HG02759 (cell line): ENCODE results near the gene HSD17B8.

Source experiments
- ATAC-seq: cut with Tn5 transposase; IDR thresholded peaks from one replicate; pipeline ENCODE4 v1.9.1; 2021; ENCODE audit warnings: mild to moderate bottlenecking, moderate library complexity; ENCODE audit not compliant: unreplicated experiment

HSD17B8 gene

DNA sequence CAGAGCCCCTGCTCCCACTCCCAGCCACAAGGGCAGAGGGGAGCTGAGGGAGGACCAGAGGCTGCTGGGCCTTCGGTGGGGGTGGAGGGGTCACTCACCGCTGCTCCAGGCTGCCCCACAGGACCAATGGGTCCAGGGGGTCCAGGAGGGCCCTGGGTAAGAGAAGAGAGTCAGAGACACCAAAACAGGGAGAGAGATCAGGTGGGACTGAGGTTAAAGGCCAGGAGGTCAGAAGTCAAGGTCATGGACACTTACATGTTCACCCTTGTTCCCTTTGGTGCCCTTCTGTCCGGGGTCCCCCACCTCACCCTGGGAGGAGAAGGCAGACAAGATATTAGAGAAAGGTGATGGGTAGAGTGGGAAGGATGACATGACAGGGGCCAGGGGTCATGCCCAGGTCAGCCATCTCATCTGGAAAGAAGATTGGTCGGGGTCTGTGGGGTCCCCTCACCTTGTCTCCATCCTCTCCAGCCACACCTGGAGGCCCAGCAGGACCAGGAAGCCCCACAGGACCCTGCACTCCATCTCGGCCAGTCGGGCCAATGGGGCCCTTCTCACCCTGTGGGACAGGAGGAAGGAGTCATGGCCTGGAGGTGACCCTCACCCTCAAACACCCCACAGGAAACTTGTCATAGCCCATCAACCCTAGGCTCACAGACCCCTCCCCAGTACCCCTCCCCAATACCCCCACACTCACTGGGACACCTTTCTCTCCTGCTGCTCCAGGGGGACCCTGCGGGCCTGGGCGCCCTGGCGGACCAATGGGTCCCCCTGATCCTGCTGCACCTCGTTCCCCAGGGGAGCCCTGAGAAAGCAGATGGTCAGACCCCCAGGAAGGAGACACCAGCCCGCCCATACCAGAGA, 33.2 kb upstream of the HSD17B8 start:
- no peak for ATAC-seq

DNA sequence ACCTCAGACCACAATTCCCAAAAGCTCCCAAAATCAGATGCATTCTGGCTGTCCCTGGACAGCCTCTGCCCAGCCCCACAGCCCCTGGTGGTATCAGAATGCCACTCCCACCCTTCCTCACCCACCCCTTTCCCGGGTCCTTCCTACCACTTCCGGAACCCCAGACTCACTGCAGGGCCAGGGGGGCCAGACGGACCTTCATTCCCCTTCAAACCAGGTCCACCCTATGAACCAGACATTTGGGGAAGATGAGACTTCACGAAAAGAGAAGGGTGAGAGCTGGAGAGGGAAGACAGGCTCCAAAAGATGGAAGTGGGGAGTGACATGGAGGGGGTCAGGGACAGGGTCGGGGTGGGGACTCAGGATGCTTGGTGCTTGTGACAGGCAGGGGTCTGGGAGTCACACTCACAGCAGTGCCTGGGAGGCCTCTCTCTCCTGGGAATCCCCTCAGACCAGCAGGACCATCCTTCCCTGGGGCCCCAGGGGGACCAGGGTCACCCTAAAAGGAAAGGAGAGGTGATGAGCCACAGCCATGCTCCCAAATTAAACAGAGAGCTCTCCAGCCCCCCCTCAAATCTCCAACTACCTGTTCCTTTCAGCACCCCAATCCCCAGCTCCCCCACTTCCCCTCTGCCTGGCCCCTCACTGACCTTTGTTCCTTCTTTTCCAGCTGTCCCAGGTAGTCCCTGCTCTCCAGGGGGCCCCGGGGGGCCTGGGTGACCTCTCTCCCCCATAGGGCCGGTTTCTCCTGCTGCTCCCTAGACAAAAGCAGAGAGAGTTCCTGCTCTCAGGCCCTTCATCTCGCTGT, 32.4 kb upstream of the HSD17B8 start:
- no peak for ATAC-seq

DNA sequence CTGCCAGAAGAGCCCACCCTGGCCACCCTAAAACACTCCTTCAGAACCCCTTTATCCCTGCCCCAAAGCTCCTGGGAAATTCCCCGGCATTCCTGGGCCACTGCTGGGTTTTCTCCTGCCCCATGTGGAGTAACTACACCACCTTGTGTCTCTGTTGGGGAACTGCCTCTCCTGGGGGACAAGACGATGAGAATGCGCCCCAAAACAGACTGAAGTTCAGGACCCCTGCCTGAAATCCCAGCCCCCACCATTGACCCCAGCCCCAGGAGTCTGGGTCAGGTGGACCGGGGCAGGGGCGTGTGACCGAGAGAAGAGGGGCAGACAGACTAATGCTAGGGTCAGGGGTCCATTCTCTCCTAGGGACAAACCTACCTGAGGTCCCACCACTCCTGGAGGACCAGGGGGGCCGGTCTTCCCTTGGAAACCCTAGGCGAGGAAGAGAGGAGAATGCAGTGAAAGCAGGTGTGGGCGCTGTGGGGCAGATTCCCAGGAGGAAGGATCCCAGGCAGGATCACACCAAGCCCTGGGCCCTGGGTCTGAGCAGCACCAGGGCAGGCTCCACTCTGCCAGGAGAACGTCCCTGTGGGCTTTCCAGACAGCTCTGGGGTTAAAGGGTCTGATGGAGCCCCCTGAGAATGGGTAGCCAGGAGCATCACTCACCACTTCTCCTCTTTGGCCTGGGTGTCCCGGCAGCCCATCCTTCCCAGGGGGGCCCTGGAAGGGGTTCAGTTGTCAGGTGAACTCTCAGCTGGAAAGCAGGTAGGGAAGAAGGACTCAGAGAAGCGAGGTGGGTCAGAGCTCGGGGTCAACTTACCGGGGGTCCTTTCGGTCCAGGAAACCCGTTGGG, 31.5 kb upstream of the HSD17B8 start:
- ATAC-seq = no peak

DNA sequence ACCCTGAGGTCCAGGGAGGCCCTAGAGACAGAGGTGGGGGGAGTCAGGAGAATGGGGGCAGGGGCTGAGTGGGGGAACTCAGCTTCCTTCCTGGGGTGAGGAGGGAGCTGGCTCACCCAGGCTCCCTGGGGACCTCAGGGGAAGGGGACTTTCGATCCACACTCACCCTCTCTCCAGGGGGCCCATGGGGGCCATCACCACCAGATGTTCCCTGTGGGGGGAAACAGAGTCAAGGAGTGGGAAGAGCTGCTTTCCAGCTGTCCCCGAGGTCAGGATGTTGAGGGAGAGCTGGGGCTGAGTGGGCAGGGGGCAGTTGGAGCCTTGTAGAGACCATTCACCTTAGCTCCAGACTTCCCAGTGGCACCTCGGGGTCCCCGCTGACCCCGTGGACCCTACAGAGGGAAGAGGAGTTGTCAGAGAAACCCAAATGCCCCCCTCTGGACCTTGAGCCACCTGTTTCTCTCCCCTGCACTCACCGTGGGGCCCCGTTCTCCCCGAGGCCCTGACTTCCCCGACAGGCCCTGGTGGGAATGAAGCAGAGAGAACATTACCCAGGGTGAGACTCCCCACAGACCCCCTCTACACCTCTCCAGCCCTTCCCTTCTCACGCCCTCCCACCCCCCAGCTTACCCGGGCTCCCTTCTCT, 30.8 kb upstream of the HSD17B8 start:
- ATAC-seq = no peak

DNA sequence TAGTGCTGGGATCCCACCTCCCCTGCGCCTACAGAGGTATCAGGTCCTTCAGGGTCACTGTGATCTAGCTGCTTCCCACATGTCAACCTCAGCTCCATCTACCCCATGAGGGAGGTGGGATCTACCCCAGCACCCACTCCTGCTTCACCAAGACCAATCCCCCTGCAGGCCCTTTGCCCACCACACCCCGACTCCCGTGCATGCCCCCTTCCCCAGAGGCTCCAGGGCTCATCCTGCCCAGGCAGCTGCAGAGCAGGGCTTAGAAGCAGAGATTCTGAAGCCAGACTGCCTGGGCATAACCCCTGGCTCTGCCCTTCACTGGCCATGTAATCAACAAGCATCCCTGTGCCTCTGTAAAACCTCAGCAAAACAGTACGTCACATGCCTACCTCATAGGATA, 29.7 kb upstream of the HSD17B8 start:
- ATAC-seq = no peak

DNA sequence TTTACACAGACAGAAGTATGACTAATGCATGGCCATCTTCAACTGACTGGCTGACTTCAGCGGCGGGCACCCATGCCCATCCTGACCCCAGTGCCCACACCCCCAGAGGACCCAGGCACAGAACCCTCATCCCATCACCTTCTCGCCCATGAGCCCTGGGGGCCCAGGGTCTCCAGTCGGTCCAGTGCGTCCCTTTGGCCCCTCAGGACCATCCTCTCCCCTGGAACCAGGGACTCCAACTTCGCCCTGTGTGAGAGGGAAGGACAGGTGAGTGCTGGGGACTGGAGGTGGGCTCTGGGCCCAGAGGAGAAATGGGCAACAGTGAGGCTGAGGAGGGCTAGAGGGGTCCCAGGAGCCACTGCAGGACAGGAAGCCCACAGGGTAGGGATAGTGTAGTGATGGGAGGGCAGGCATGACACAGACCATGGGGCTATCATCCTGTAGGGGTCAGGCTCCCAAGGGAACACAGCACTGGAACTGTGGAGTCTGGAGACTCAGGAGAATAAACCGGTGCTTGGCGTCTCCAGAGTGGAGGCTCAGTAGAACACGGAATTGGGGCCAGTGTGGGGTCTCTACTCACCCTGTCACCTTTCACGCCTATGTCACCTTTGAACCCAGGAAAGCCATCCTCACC, 28.9 kb upstream of the HSD17B8 start:
- ATAC-seq = no peak

DNA sequence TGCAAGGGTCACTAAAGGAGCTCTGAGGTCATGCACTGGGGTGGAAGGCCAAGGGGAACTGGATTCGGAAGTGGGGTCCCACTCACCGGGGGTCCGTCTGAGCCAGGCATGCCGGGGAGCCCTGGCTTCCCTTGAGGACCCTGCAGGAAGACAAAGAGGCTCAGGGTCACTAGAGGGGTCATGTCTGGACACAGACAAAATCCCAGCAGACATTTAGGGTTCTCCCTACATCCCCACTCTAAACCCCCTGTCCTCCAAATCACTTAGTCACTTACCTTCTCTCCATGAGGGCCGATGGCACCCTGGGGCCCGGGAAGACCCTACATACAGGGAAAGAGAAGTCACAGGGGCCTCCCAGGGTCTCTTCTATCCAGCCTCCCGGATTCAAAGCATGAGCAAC, 27.5 kb upstream of the HSD17B8 start:
- ATAC-seq = no peak

DNA sequence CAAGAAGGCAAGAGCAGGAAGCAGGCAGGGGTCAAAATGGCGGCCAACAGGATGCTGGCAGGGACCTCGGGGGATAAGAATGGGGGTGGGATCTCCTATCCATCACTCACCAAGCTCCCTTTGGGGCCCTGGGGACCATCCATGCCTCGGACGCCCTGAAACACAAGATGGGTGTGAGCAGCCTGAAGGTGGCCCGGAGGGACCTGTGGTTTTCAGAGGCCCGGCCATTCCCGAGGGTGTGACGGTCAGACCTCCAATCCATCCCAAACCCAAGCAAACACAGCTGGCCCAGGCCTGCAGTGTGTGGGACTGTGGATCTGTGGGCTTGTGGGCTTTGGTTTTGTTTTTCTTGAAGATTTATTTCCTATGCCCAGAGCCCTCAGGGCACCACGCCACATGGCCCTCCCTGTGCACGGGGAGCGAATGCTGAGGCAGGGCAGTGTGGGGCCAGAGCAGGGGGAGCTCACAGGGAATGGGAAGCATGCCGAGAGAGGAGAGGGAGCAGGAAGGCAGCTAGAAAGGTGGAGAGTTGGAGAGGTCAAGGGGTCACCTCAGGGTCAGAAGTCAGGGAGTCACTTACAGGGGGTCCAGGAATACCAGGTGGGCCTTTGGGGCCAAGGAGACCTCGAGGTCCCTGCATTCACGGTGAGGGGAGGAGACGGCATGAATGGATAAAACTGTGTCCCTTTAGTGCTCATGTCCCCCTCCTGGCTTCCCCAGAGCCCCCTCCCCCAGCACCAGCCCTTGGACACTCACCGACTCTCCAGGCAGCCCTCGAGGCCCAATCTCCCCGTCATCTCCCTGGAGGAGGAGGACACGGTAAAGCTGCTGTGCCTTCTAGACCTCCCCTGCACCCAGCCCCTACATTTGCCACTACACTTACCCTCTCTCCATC, 26.7 kb upstream of the HSD17B8 start:
- no peak for ATAC-seq

DNA sequence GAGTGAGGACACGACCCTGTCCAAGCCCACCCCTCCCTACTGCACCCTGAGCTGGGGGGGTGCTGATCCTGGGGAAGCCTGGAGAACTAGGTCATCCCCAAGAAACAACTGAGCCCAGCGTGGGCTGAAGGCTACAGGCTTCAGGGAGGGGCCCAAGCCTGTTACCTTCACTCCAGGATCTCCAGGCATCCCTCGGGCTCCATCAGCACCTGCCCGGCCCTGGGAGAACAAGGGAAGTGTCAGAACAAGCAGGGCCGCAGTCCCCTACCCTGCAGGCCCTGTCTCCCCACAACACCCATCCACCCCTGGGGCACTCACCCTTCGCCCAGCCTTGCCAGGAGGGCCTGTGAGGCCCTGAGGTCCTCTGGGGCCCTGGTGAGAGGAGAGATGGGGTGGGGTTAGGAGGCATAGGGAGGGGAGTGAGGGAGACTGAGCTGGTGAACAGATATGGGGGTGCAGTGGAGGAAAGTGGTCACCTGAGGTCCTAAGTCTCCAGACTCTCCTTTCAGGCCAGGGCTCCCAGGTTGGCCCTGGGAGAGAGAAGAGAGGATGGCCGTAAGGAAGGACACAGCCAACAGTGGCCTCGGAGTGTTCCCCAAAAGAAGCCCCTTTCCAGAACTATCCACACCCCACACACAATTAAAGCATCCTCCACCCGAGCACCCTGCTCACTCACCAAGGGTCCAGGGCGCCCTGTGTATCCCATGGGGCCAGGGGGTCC, 25.5 kb upstream of the HSD17B8 start:
- no peak for ATAC-seq

DNA sequence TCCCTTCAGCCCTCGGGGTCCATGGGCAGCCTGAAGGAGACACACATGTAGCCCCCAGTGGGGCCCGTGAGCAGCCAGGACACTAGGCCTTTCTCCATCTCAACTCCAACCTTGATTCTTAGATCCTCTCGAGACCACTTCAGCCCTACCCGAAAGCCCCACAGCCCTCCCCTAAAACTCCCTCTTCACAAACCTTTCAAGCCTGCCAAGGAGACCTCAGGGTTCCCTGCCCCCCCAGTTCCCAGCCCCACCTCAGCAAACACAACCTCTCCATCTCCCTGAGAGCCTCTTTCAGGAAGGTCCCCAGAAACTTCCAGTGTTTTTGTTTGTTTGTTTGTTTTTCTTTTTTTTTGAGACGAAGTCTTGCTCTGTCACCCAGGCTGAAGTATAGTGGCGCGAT, 23.3 kb upstream of the HSD17B8 start:
- ATAC-seq = no peak

DNA sequence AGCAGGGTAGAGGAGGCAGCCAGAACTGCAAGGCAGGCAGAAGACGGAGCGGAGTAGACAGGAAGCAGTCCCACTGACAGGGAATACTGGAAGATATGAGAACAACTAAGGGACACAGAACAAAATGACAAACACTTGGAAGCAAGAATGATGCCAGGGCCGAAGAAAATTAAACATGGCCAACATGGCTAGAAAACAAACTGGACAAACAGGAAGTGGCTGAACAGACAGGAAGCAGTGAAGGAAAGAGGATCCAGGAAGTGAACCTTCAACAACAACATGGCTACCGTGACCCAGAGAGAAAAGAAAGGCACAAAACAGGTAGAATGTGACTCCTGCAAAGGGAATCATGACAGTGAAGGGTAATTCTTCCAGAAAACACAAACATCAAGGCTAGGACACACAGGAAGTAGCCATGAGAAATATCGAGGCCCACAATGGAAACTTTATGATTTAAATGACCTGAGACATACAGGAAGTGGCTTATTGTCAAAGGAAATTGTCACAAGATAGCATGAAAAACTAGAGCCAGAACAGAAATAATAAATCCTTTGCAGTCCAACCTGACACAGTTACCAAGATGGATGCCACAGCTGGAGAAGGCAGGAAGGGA, 21.3 kb upstream of the HSD17B8 start:
- no peak for ATAC-seq

DNA sequence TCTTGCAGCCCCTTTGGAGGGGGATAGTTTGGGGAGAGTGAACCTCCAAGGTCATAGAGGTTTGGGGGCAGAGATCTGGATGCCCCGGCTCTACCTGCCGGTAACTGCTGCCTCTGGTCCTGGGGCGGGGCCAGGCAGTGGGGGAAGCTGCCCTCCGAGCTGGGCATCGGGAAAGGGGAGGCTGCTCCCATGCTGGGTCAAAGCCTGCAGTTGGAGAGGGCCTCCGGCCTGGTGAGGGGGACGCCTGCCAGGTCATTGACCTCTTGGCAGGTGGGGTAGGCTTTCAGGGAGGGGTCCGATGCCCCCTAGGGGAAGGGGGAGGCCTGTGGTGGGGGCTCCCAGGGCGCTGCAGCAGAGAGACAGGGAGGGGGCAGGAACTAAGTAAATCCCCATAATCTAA, 19.3 kb upstream of the HSD17B8 start:
- ATAC-seq = no peak

DNA sequence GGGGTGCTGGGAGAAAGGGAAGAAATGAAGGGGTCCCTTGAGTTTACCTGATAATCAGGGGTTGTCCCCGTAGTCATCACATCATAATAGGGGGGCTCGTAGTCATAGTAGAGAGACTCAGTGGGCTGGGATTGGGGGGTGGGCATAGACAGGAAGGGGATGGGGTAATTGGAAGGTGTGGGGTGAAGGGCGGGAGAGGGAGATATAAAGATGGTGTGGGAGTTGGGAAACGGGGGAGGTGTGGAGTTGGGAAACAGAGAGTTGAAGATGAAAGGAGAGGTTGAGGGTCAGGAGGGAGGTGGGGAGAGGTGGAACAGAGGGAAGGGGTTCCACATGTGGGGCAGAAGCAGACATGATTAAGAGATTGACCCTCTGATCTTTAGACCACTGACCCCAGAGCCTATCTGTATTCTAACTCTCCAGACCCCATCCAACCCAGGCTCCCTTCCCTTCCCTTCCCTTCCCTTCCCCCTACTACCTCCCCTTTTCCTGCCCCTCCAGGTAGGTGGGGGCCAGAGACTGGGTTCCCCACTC, 18.7 kb upstream of the HSD17B8 start:
- ATAC-seq = no peak

DNA sequence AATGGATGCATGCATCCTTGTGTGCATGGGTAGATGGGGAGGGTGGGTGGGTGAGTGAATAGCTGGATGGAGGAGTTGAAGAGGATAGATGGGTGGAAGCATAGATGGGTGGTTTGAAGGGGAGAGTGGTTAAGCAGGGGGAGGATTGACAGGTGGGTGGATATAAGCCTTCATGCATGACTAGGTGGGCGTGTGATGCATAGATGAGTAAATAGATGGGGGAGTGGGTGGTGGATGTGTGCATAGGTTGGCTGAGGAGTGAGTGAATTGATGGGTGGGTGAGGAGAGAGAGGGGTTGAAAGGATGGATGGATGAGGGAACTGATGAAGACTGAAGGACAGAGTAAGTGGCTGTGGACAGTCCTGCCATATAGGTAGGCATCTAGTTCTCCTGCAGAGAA, 16.6 kb upstream of the HSD17B8 start:
- ATAC-seq = no peak

DNA sequence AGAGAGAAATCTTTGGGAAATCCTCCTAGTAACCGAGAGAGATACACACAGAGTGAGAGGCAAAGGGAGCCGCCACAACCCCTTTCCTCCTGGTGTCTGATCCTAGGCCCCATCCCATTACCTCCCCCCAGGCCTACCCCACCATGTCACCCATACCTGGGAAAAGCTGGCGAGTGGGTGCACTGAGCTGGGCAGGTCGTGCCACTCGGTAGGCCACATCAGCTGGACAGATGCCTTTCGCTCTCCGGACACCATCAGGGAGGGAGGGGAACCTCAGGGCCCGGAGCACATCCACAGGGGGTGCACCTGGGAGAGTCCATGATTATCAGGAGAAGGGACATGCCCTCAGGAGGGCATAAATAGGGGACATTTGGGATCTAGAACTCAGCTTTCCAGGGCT, 15.3 kb upstream of the HSD17B8 start:
- no peak for ATAC-seq

DNA sequence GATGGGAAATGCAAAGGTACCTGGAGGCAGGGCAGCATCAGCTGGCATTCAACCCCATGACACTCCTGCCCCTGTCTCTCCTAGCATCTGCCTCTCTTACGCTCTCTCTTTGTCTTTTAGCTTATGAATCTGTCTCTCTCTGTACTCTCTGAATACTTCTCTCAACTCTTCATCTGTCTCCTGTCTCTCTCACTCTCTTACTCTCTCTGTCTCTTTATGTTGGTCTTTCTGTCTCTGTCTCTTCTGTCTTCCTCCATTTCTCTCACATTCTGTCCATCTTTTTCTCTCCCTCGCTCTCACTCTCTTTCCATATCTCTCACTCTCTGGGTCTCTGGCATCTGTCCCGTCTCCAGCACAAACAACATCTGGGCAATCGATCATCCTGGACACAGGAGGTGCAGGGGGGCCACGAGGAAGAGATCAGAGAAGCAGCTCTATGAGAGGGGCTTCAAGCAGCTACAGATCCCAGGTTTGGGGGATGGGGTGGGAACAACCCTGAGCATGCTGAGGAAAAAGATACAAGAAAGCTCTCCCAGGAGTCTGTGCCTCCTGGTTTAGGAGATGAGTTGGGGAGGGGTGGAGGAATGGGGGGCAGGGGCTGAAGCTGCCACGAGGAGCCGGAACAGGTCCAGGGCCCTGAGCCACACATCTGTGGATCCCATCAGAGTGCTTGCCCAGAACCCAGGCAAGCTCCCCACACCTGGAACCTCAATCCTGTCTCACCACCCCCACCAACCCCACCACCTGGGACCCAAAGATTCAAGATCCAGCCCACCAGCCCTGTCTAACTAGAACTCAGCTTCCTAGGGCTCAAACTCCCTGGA, 14.6 kb upstream of the HSD17B8 start:
- no peak for ATAC-seq

DNA sequence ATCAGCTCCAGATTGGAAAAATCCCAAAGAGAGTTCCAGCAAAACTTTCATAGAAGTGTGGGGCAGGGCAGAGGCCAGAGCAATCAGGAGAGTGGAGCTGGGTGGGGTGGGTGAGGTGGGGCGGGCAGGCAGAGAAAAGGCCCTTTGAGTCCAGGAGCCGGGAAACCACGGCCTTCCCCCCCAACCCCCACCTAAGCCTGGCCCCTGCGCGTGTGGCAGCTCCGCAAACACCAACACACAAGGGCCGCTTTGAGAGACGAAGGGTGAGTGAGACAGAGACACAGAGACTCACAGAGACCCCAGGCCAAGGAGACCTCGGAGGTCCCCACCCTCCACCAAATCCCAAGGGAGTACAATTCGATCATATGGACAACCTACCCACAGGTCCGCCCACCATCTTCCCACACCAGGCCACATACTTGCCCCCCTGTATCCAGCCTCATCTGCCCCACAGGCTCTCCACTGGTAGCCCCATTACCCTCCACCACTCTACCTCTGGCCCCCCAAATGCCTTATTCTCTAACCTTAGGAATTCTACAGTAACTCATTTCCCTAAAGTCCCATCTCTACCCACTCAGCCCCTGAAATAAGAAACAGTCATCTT, 13.8 kb upstream of the HSD17B8 start:
- no peak for ATAC-seq
